Coronary artery (tissue), 2 donors: Measurements from ENCODE around the gene ZNF292.

Experiments
- DNase-seq: peaks from one replicate; pipeline ENCODE4 v3.0.0-alpha.2; 2017; ENCODE audit warnings: low spot score
- H3K27ac ChIP-seq, 2 donors: fragments of 200-600 bp; sonication (generic); one replicate each; pipeline ENCODE4 v1.5.1; 2016 to 2019
- H3K4me3 ChIP-seq: fragments of 200-600 bp; sonication (generic); 2 replicates; pipeline ENCODE4 v1.5.1; 2016; ENCODE audit warnings: mild to moderate bottlenecking, moderate library complexity
- TF ChIP-seq, protein P1 (sequence below): fragments of 200-600 bp; sonication (generic); IDR thresholded peaks from one replicate; pipeline ENCODE4 v1.5.1; 2019; ENCODE audit warnings: antibody characterized with exemption

Gene ZNF292

GRCh38 chr6:87180105-87180728 is 24.9 kb downstream of the ZNF292 start:
- TF ChIP-seq, protein P1, sequence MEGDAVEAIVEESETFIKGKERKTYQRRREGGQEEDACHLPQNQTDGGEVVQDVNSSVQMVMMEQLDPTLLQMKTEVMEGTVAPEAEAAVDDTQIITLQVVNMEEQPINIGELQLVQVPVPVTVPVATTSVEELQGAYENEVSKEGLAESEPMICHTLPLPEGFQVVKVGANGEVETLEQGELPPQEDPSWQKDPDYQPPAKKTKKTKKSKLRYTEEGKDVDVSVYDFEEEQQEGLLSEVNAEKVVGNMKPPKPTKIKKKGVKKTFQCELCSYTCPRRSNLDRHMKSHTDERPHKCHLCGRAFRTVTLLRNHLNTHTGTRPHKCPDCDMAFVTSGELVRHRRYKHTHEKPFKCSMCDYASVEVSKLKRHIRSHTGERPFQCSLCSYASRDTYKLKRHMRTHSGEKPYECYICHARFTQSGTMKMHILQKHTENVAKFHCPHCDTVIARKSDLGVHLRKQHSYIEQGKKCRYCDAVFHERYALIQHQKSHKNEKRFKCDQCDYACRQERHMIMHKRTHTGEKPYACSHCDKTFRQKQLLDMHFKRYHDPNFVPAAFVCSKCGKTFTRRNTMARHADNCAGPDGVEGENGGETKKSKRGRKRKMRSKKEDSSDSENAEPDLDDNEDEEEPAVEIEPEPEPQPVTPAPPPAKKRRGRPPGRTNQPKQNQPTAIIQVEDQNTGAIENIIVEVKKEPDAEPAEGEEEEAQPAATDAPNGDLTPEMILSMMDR = no peak

DNA sequence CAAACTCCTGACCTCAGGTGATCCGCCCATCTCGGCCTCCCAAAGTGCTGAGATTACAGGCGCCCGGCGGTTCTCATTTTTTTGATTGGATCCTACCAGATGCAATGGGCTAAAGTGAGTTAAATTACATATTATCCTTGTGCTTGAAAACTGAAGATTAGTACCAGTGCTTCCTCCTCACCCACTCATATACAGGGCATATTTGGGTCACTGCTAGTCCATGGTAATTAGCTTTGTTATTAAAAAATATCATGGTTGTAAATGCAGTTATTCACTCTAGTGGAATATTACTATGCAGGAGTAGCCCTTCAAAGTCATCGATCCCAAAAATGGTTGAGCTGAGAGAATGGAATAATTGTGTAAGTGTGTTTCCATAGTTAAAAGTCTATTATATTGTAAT is 26.5 kb downstream of the ZNF292 start:
- TF ChIP-seq, protein P1 = no peak
- Histone ChIP-seq H3K27ac (no peak overlapping the region), H3K4me3 (no peak overlapping the region)
- DNase-seq = no peak

More at GRCh38 chr6:87180105-87180728, 24.9 kb downstream of the ZNF292 start:
- H3K27ac ChIP-seq = no peak overlapping the region
- no peak overlapping the region for H3K4me3 ChIP-seq
- no peak for DNase-seq

DNA sequence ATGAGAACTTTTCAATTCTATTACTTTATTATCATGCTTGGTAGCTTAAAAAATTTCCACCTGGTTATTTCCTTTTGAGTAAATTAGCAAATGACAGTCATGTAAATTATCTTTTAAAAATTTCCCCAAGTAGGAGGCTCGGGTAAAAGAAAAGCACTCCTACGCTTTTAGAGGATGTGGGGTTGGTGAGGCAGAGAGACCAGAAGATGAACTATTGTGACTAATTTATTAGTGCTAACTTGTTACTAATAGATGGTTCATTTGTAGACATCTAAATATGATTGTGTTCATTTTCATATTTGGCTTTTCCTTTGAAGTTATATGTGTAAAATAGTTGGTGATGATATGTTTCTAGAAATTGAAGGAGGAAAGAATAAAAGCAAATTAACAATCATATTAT is 27.0 kb downstream of the ZNF292 start:
- no peak for DNase-seq
- TF ChIP-seq, protein P1 = no peak
- no peak overlapping the region for H3K27ac ChIP-seq
- H3K4me3 ChIP-seq = no peak overlapping the region

DNA sequence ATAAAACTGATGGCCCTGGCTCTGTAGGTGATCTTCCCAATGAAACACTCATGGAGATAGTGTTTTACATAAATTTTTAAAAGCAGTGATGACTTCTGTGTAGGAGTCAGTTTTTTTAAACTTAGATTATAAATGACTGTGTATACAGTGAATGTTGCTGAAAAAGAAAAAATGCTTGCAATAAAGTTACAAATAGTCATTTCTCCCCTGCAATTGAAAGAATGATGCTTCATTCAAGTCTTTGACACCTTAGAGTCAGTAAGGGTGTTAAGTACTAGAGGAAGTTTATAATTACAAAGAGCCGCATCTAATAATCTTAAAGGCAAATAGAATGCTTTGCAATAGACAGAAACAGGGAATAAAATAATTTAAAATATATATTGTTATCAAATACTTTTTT is 27.6 kb downstream of the ZNF292 start:
- no peak overlapping the region for H3K27ac ChIP-seq
- no peak for DNase-seq
- H3K4me3 ChIP-seq = no peak overlapping the region
- TF ChIP-seq, protein P1 = no peak

GRCh38 chr6:87183687-87184086 is 28.3 kb downstream of the ZNF292 start:
- H3K4me3 ChIP-seq = no peak overlapping the region
- TF ChIP-seq, protein P1 = no peak
- no peak for DNase-seq
- no peak overlapping the region for H3K27ac ChIP-seq

- no peak for DNase-seq
- H3K27ac ChIP-seq = no peak overlapping the region
Measured at GRCh38 chr6:87184762-87185250, 29.4 kb downstream of the ZNF292 start.

More at GRCh38 chr6:87184762-87185250, 29.4 kb downstream of the ZNF292 start:
- no peak overlapping the region for H3K4me3 ChIP-seq
- TF ChIP-seq, protein P1 = no peak
